ENCODE measurements around the gene AP5Z1.

The AP5Z1 gene

DNA sequence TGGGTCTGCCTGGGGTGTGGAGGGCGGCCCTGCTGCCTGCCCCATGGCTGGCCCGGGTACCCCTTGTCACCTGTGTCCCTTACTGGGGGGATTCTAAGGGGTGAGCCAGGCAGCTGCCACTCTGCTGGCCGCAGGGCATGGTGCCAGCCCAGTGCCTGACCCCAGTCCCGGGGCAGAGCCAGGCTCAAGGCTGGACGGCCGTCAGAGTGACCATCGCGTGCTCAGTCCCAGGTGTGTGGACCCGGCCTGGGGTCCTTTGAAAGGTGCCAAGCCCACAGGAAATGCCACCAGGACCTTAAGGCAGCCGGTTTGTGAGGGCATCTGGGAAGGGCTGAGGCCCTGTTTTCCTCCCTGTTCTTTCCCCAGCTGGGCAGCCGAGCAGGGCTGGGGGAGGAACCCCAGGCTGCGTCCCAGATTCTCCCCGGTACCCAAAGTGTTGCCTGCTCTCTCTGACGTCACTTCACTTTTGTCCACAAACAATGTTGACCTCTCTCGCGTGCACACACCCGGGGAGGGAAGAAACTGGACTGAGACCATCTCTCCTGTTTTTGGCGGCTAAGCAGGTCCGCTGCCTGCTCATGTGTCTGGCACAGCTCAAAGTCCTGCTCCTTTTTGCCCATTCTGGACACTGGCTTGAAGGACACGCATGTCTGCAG, 48.8 kb downstream of the AP5Z1 start:
- Histone ChIP-seq H3K4me2 (ENCODE audit: insufficient read depth, low read length) (no peak overlapping the region), H2AFZ (ENCODE audit: low read depth, low read length) (no peak overlapping the region), H4K20me1 (ENCODE audit: insufficient read depth, low read length) (no peaks in the 10 kb centered on the region), H3K9ac (ENCODE audit: low read depth, low read length) (no peak overlapping the region), H3K36me3 (ENCODE audit: insufficient read depth, low read length) (no peaks in the 10 kb centered on the region), H3K4me1 (ENCODE audit: insufficient read depth, low read length) (no peaks in the 10 kb centered on the region), H3K27ac (ENCODE audit: low read length) (no peak overlapping the region), H3K9me3 (ENCODE audit: insufficient read depth, low read length, severe bottlenecking) (no peaks in the 10 kb centered on the region), H3K79me2 (ENCODE audit: insufficient read depth, low read length) (no peaks in the 10 kb centered on the region), H3K4me3 (ENCODE audit: low read depth in 1 of 2, low read length in 2 of 2) (no peak overlapping the region), H3K27me3 (ENCODE audit: insufficient read depth, low read length, poor library complexity) (no peaks in the 10 kb centered on the region)
- ATAC-seq (ENCODE audit: insufficient read depth, low read depth) (no peak), DNase-seq (no peak)
- TF ChIP-seq EZH2 (IDR thresholded peaks at IDR 0.05; ENCODE audit: borderline replicate concordance, low read depth, low read length, severe bottlenecking) (no peak), CTCF (IDR thresholded peaks at IDR 0.05; ENCODE audit: borderline replicate concordance, extremely low read depth, low read length, poor library complexity, severe bottlenecking) (no peak)

DNA sequence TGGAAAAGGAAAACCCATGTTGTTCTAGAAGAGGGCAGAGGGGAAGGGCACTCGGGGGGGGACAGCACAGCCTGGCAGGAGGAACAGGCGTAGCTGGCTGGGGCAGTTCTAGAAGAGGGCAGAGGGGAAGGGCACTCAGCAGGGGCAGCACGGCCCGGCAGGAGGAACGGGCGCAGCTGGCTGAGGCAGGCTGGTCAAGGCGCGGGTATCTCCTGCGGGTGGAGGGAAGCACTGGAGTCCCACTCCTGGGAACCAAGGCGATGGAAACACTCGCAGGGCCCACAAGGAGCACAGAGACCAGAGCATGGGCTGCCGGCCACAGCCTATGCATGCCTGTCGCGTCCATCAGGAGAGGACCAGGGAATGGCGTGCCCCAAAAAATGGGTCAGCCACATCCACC, 49.7 kb downstream of the AP5Z1 start:
- ATAC-seq (ENCODE audit: insufficient read depth, low read depth) (no peak), DNase-seq (no peak)
- no peak overlapping the region for H3K4me2 ChIP-seq (ENCODE audit: insufficient read depth, low read length)
- no peak overlapping the region for H3K27ac ChIP-seq (ENCODE audit: low read length)
- no peak overlapping the region for H2AFZ ChIP-seq (ENCODE audit: low read depth, low read length)
- no peaks in the 10 kb centered on the region for H3K4me1 ChIP-seq (ENCODE audit: insufficient read depth, low read length)
- H3K36me3 ChIP-seq (ENCODE audit: insufficient read depth, low read length), result no peaks in the 10 kb centered on the region
- H3K9me3 ChIP-seq (ENCODE audit: insufficient read depth, low read length, severe bottlenecking), result no peaks in the 10 kb centered on the region
- no peak overlapping the region for H3K9ac ChIP-seq (ENCODE audit: low read depth, low read length)
- no peak overlapping the region for H3K4me3 ChIP-seq (ENCODE audit: low read depth in 1 of 2, low read length in 2 of 2)
- H3K79me2 ChIP-seq (ENCODE audit: insufficient read depth, low read length), result no peaks in the 10 kb centered on the region
- no peaks in the 10 kb centered on the region for H4K20me1 ChIP-seq (ENCODE audit: insufficient read depth, low read length)
- TF ChIP-seq EZH2 (IDR thresholded peaks at IDR 0.05; ENCODE audit: borderline replicate concordance, low read depth, low read length, severe bottlenecking) (no peak), CTCF (IDR thresholded peaks at IDR 0.05; ENCODE audit: borderline replicate concordance, extremely low read depth, low read length, poor library complexity, severe bottlenecking) (no peak)
- H3K27me3 ChIP-seq (ENCODE audit: insufficient read depth, low read length, poor library complexity), result no peaks in the 10 kb centered on the region

GRCh38 chr7:4828720-4829383, 53.4 kb downstream of the AP5Z1 start:
- no peak overlapping the region for H2AFZ ChIP-seq (ENCODE audit: low read depth, low read length)
- H3K79me2 ChIP-seq (ENCODE audit: insufficient read depth, low read length), result no peaks in the 10 kb centered on the region
- H3K27me3 ChIP-seq (ENCODE audit: insufficient read depth, low read length, poor library complexity), result no peaks in the 10 kb centered on the region
- no peak overlapping the region for H3K9ac ChIP-seq (ENCODE audit: low read depth, low read length)
- ATAC-seq (ENCODE audit: insufficient read depth, low read depth), result no peak
- no peaks in the 10 kb centered on the region for H3K9me3 ChIP-seq (ENCODE audit: insufficient read depth, low read length, severe bottlenecking)
- H3K4me3 ChIP-seq (ENCODE audit: low read depth in 1 of 2, low read length in 2 of 2), result no peak overlapping the region
- no peaks in the 10 kb centered on the region; the same call in 1 of the 2 replicates for H4K20me1 ChIP-seq (ENCODE audit: insufficient read depth, low read length)
- H3K4me1 ChIP-seq (ENCODE audit: insufficient read depth, low read length), result no peaks in the 10 kb centered on the region
- TF ChIP-seq EZH2 (IDR thresholded peaks at IDR 0.05; ENCODE audit: borderline replicate concordance, low read depth, low read length, severe bottlenecking), result no peak
- TF ChIP-seq CTCF (IDR thresholded peaks at IDR 0.05; ENCODE audit: borderline replicate concordance, extremely low read depth, low read length, poor library complexity, severe bottlenecking), result no peak
- no peaks in the 10 kb centered on the region for H3K36me3 ChIP-seq (ENCODE audit: insufficient read depth, low read length)
- no peak for DNase-seq
- no peak overlapping the region for H3K4me2 ChIP-seq (ENCODE audit: insufficient read depth, low read length)
- no peak overlapping the region for H3K27ac ChIP-seq (ENCODE audit: low read length)

All from DND-41 (cell line).